ENCODE measurements around the gene RAB11FIP4. TPM values are rescaled to one million over a fixed set of nuclear protein-coding genes. Genes with fewer than 3 reads are reported as not detected.

Gene RAB11FIP4
- total and polyA plus RNA-seq, 12 donors: 0.48 to 3.8 (median 2.3) TPM

GRCh38 chr17:31480067-31480466, 88.6 kb downstream of the RAB11FIP4 start:
- H3K4me3 ChIP-seq: no peak overlapping the region
- WGBS, 4 donors: 74 to 81% (median 76%) methylated on average over 5 to 6 of the region's 6 CpGs
- H3K27ac ChIP-seq: no peak overlapping the region
- H3K9me3 ChIP-seq (replicated peaks in 1 of 3): no peaks in the 10 kb centered on the region
- H3K4me1 ChIP-seq (replicated peaks in 1 of 2): no peaks in the 10 kb centered on the region
- H3K36me3 ChIP-seq (replicated peaks in 1 of 2): no peaks in the 10 kb centered on the region
- intact Hi-C loops (cut with DNase I): no loop called here
- DNase-seq: peak in 1 of 7 donors; percentile 60
- H3K27me3 ChIP-seq: peaks cover 4% of the 10 kb centered on the region
- TF ChIP-seq CTCF (IDR thresholded peaks at IDR 0.05) (no peak), POLR2A (IDR thresholded peaks at IDR 0.05) (no peak)

- H3K9me3 ChIP-seq (replicated peaks in 1 of 3): no peaks in the 10 kb centered on the region
- WGBS, 4 donors: 65 to 74% (median 68%) methylated on average over 8 of the region's 8 CpGs
- intact Hi-C loops (cut with DNase I): no loop called here
These were observed 89.7 kb downstream of the RAB11FIP4 start for GRCh38 chr17:31480904-31481782.

GRCh38 chr17:31481783-31482081, 90.3 kb downstream of the RAB11FIP4 start:
- H3K27me3 ChIP-seq: peaks cover 4% of the 10 kb centered on the region
- no peak overlapping the region for H3K4me3 ChIP-seq
- 74 to 78% (median 75%) methylated on average over 4 of the region's 4 CpGs; no CpG with 5 or more reads in 1 of the 4 donors for WGBS, 4 donors
- no peak overlapping the region for H3K27ac ChIP-seq
- no peaks in the 10 kb centered on the region for H3K9me3 ChIP-seq (replicated peaks in 1 of 3)
- no peaks in the 10 kb centered on the region for H3K36me3 ChIP-seq (replicated peaks in 1 of 2)
- no peak for DNase-seq
- H3K4me1 ChIP-seq (replicated peaks in 1 of 2): no peaks in the 10 kb centered on the region
- intact Hi-C loops (cut with DNase I): no loop called here
- TF ChIP-seq CTCF (IDR thresholded peaks at IDR 0.05): no peak
- no peak for TF ChIP-seq POLR2A (IDR thresholded peaks at IDR 0.05)

More at GRCh38 chr17:31480904-31481782, 89.7 kb downstream of the RAB11FIP4 start:
- H3K27me3 ChIP-seq: peaks cover 4% of the 10 kb centered on the region
- DNase-seq: no peak
- H3K4me3 ChIP-seq: no peak overlapping the region
- no peaks in the 10 kb centered on the region for H3K36me3 ChIP-seq (replicated peaks in 1 of 2)
- H3K27ac ChIP-seq: no peak overlapping the region
- H3K4me1 ChIP-seq (replicated peaks in 1 of 2): no peaks in the 10 kb centered on the region
- TF ChIP-seq CTCF (IDR thresholded peaks at IDR 0.05) (no peak), POLR2A (IDR thresholded peaks at IDR 0.05) (no peak)

GRCh38 chr17:31484821-31485220, 93.3 kb downstream of the RAB11FIP4 start:
- H3K4me3 ChIP-seq: no peak overlapping the region
- H3K9me3 ChIP-seq (replicated peaks in 1 of 3): no peaks in the 10 kb centered on the region
- WGBS, 4 donors: 85 to 95% (median 92%) methylated on average over 4 of the region's 4 CpGs
- no peaks in the 10 kb centered on the region for H3K36me3 ChIP-seq (replicated peaks in 1 of 2)
- no peak overlapping the region for H3K27ac ChIP-seq
- no peaks in the 10 kb centered on the region for H3K27me3 ChIP-seq
- TF ChIP-seq CTCF (IDR thresholded peaks at IDR 0.05) (no peak), POLR2A (IDR thresholded peaks at IDR 0.05) (no peak)
- DNase-seq: no peak
- intact Hi-C loops (cut with DNase I): no loop called here
- H3K4me1 ChIP-seq (replicated peaks in 1 of 2): peaks cover 12 to 13% of the 10 kb centered on the region in 2 donors
